ENCODE measurements around the gene ALDOC.

GRCh38 chr17:28616281-28616680 is 39.6 kb upstream of the ALDOC start:
- TF ChIP-seq, protein P1, sequence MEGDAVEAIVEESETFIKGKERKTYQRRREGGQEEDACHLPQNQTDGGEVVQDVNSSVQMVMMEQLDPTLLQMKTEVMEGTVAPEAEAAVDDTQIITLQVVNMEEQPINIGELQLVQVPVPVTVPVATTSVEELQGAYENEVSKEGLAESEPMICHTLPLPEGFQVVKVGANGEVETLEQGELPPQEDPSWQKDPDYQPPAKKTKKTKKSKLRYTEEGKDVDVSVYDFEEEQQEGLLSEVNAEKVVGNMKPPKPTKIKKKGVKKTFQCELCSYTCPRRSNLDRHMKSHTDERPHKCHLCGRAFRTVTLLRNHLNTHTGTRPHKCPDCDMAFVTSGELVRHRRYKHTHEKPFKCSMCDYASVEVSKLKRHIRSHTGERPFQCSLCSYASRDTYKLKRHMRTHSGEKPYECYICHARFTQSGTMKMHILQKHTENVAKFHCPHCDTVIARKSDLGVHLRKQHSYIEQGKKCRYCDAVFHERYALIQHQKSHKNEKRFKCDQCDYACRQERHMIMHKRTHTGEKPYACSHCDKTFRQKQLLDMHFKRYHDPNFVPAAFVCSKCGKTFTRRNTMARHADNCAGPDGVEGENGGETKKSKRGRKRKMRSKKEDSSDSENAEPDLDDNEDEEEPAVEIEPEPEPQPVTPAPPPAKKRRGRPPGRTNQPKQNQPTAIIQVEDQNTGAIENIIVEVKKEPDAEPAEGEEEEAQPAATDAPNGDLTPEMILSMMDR (IDR thresholded peaks at IDR 0.05; ENCODE audit: low read depth, low read length): no peak
- TF ChIP-seq POLR2A (IDR thresholded peaks at IDR 0.05; ENCODE audit: extremely low read depth, insufficient read length) (no peak), MYC (IDR thresholded peaks at IDR 0.05; ENCODE audit: low read depth, low read length) (no peak), MAX (IDR thresholded peaks at IDR 0.05; ENCODE audit: low read depth, low read length) (no peak)

Measured in NB4 (cell line).